Caco-2 (cell line): Measurements from ENCODE around the gene SLC25A30. TPM values are rescaled to one million over a fixed set of nuclear protein-coding genes. Genes with fewer than 3 reads are reported as not detected.
A peak's percentile ranks its signal among the peaks of the same experiment; 100 is the strongest.

ENCODE experiments used
- BruUV-seq: library from RNA; stranded (reverse); fragments of 400-500 nt; replicated peaks from 2 replicates; lab custom pipeline; 2021; lab: Mats Ljungman, UMichigan
- CTCF ChIA-PET: fragments of 300-600 bp; sonication (Branson Sonifier 250); formaldehyde crosslinking; loops from one replicate; lab custom pipeline; 2022; ENCODE audit warnings: antibody characterized with exemption; lab: Charles Lee
- POLR2A ChIA-PET: fragments of 300-600 bp; sonication (Branson Sonifier 250); formaldehyde crosslinking; loops from one replicate; lab custom pipeline; 2022; ENCODE audit warnings: antibody characterized with exemption; lab: Charles Lee
- DNase-seq, 2 experiments: peaks; one replicate each; pipeline versions ENCODE4 v3.0.0 to v3.0.0-alpha.2; 2020 to 2022
- H3K27me3 ChIP-seq: replicated peaks from 2 replicates; pipeline ENCODE4 v1.6.0; 2011; ENCODE audit warnings: low read length; ENCODE audit not compliant: control insufficient read depth, insufficient read depth
- H3K36me3 ChIP-seq: 2 replicates; pipeline ENCODE4 v1.5.1; 2011; ENCODE audit warnings: low read length; ENCODE audit not compliant: control insufficient read depth, insufficient read depth
- H3K4me1 ChIP-seq: fragments of 250-450 bp; sonication (Bioruptor Pico); 2 replicates; pipeline ENCODE4 v1.5.1; 2020; ENCODE audit warnings: mild to moderate bottlenecking
- H3K4me3 ChIP-seq: 2 replicates; pipeline ENCODE4 v1.5.1; 2011; ENCODE audit warnings: low read depth, mild to moderate bottlenecking, control low read depth, low read length
- H3K9me3 ChIP-seq: fragments of 250-450 bp; sonication (Bioruptor Pico); 2 replicates; pipeline ENCODE4 v1.5.1; 2020; ENCODE audit warnings: mild to moderate bottlenecking, moderate library complexity
- H3K27ac Mint-ChIP-seq: one replicate; pipeline ENCODE4 v1.8.0; 2022; ENCODE audit warnings: mixed read lengths; ENCODE audit not compliant: unreplicated experiment
- H3K27me3 Mint-ChIP-seq: one replicate; pipeline ENCODE4 v1.8.0; 2022; ENCODE audit warnings: mixed read lengths; ENCODE audit not compliant: insufficient read depth, unreplicated experiment
- H3K36me3 Mint-ChIP-seq: one replicate; pipeline ENCODE4 v1.8.0; 2022; ENCODE audit warnings: mild to moderate bottlenecking, mixed read lengths; ENCODE audit not compliant: insufficient read depth, unreplicated experiment
- H3K4me1 Mint-ChIP-seq: one replicate; pipeline ENCODE4 v1.8.0; 2022; ENCODE audit warnings: low read depth, mixed read lengths; ENCODE audit not compliant: unreplicated experiment
- H3K4me3 Mint-ChIP-seq: one replicate; pipeline ENCODE4 v1.8.0; 2022; ENCODE audit warnings: mild to moderate bottlenecking, moderate library complexity, mixed read lengths; ENCODE audit not compliant: unreplicated experiment
- H3K9me3 Mint-ChIP-seq: one replicate; pipeline ENCODE4 v1.8.0; 2022; ENCODE audit warnings: mixed read lengths; ENCODE audit not compliant: unreplicated experiment
- CTCF ChIP-seq, 2 experiments: fragments of 200-600 bp in 1 of 2; IDR thresholded peaks; 1 replicate in 1 of 2; 2 replicates in 1 of 2; pipeline versions ENCODE4 v1.5.1 to v1.8.0; 2011 to 2022; ENCODE audit warnings: antibody characterized with exemption in 1 of 2, control low read depth in 1 of 2, inconsistent platforms in 1 of 2, low read depth in 1 of 2, low read length in 1 of 2, mild to moderate bottlenecking in 1 of 2, moderate library complexity in 1 of 2; ENCODE audit not compliant: insufficient read depth in 1 of 2, severe bottlenecking in 1 of 2, unreplicated experiment in 1 of 2
- intact Hi-C: fragments of 100-400 bp; cut with micrococcal nuclease; formaldehyde crosslinking; loops from one replicate; pipeline ENCODE4 v1.10.0; 2022; ENCODE audit not compliant: unreplicated experiment
- total RNA-seq: library from RNA; stranded (reverse); gene quantifications from 2 replicates; pipeline ENCODE4 v1.2.3, GENCODE V29; 2022

Gene SLC25A30
- total RNA-seq, 1 experiment from 2014 or later = 12.2 TPM

DNA sequence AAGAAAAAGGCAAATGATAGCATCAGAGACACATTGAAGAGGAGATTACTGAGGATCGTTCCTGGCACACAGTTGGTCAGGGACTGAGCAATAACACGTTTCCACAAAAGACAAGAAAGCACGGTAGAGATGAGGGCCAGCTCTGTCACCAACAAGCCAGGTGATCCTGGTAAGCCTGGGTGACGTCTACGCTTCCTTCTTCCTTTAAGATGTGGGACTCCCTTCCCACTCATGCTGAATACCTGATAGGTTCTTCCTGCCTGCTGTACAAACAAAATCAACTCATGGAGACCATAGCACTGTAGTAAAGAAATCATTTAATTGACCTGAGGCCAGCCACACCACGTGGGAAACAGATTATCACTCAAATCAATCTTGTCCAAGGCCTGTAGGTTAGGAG lies 26.9 kb upstream of the SLC25A30 start:
- H3K27ac Mint-ChIP-seq = no peak overlapping the region
- no peak for DNase-seq
- intact Hi-C loops = no loop called here
- no peaks in the 10 kb centered on the region for H3K9me3 Mint-ChIP-seq
- no peaks in the 10 kb centered on the region for H3K27me3 Mint-ChIP-seq
- H3K9me3 ChIP-seq = no peaks in the 10 kb centered on the region
- ChIA-PET CTCF (no interaction called here), POLR2A (no interaction called here)
- H3K4me1 Mint-ChIP-seq = peaks cover 11% of the 10 kb centered on the region
- H3K27me3 ChIP-seq = no peaks in the 10 kb centered on the region
- H3K36me3 ChIP-seq = no peaks in the 10 kb centered on the region
- no peak overlapping the region for H3K4me3 Mint-ChIP-seq
- H3K36me3 Mint-ChIP-seq = no peaks in the 10 kb centered on the region
- no peak overlapping the region for H3K4me3 ChIP-seq
- peaks cover 24% of the 10 kb centered on the region for H3K4me1 ChIP-seq
- BruUV-seq = no TSS peak
- no peak for TF ChIP-seq CTCF (IDR thresholded peaks at IDR 0.05; ENCODE audit: insufficient read depth in 1 of 2, low read depth in 1 of 2, low read length in 1 of 2, severe bottlenecking in 1 of 2, unreplicated experiment in 1 of 2)

DNA sequence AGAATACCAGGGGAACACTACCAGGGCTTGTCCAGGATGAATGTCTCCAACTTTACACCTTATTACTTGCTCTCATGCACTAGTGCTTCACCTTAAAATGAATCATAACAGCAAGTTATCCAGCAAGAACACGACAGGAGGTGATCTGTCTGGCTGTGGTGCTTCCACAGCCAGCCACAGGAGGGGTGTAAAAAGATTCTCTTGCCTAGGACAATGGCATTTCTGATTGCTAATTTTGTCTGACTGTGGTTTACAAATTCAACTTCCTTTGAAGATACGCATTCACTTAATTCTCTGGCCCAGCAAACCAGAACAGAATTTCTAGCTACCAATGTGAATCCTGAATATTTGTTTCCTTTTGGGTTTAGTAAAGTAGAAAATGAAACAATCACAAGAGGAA lies 23.5 kb upstream of the SLC25A30 start:
- Mint-ChIP-seq H3K27me3 (no peaks in the 10 kb centered on the region), H3K27ac (no peak overlapping the region), H3K36me3 (no peaks in the 10 kb centered on the region), H3K9me3 (no peaks in the 10 kb centered on the region), H3K4me3 (no peak overlapping the region), H3K4me1 (no peaks in the 10 kb centered on the region)
- intact Hi-C loops = no loop called here
- H3K4me3 ChIP-seq = no peak overlapping the region
- BruUV-seq = no TSS peak
- CTCF ChIA-PET = interaction anchor here (0.6 to 0.7 kb wide), 2 partner anchors 20 to 132 kb away, joined by 5 to 6 read pairs; no protein-coding TSS in a partner anchor
- peak in 1 of 2 experiments; percentile 20 for DNase-seq
- peaks cover 9% of the 10 kb centered on the region for H3K4me1 ChIP-seq
- no peaks in the 10 kb centered on the region for H3K27me3 ChIP-seq
- no peaks in the 10 kb centered on the region for H3K36me3 ChIP-seq
- TF ChIP-seq CTCF (IDR thresholded peaks at IDR 0.05; ENCODE audit: insufficient read depth in 1 of 2, low read depth in 1 of 2, low read length in 1 of 2, severe bottlenecking in 1 of 2, unreplicated experiment in 1 of 2) = peak; percentile 24 to 39
- no peaks in the 10 kb centered on the region for H3K9me3 ChIP-seq
- POLR2A ChIA-PET = no interaction called here

DNA sequence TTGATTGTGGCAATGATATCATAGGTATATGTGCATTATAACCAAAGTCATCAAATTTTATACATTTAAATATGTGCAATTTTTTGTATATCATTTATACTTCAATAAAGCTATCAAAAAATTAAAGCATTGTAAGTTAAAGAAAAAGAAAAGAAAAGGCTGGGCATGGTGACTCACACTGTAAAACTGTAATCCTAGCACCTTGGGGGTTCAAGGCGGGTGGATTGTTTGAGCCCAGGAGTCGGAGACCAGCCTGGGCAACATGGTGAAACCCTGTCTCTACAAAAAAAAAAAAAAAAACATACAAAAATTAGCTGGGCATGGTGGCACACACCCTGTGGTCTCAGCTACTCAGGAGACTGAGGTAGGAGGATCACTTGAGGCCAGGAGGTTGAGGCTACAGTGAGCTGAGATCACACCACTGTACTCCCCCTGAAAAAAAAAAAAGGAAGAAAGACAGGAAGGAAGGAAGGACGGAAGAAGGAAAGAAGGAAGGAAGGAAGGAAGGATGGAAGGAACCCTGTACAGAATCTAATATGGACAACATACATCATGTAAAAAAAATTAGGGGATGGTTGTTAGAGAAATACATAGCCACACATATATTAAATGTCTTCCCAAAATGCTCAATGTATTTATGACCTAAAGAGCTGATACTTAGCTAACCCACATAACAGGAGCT lies 21.7 kb upstream of the SLC25A30 start:
- H3K4me1 ChIP-seq = peaks cover 6% of the 10 kb centered on the region
- DNase-seq = no peak
- no TSS peak for BruUV-seq
- ChIA-PET POLR2A (interaction anchor here (0.6 kb wide), 1 partner anchor 89 kb away, joined by 5 read pairs; no protein-coding TSS in a partner anchor), CTCF (interaction anchor here (0.5 to 0.7 kb wide), 2 partner anchors 66 to 1149 kb away, joined by 4 to 6 read pairs; no protein-coding TSS in a partner anchor)
- H3K36me3 Mint-ChIP-seq = no peaks in the 10 kb centered on the region
- H3K4me3 ChIP-seq = no peak overlapping the region
- H3K4me1 Mint-ChIP-seq = no peaks in the 10 kb centered on the region
- H3K36me3 ChIP-seq = no peaks in the 10 kb centered on the region
- no peaks in the 10 kb centered on the region for H3K27me3 Mint-ChIP-seq
- H3K4me3 Mint-ChIP-seq = no peak overlapping the region
- TF ChIP-seq CTCF (IDR thresholded peaks at IDR 0.05; ENCODE audit: insufficient read depth in 1 of 2, low read depth in 1 of 2, low read length in 1 of 2, severe bottlenecking in 1 of 2, unreplicated experiment in 1 of 2) = no peak
- no peaks in the 10 kb centered on the region for H3K27me3 ChIP-seq
- no peaks in the 10 kb centered on the region for H3K9me3 ChIP-seq
- intact Hi-C loops = no loop called here
- no peaks in the 10 kb centered on the region for H3K9me3 Mint-ChIP-seq
- H3K27ac Mint-ChIP-seq = no peak overlapping the region
